Osteocyte (in vitro differentiated cells): ENCODE measurements around the gene SLC44A1. TPM values are rescaled to one million over a fixed set of nuclear protein-coding genes. Genes with fewer than 3 reads are reported as not detected.

Source experiments
- DNase-seq: peaks from one replicate; pipeline ENCODE4 v3.0.0; 2021; ENCODE audit warnings: mixed read lengths; ENCODE audit not compliant: unreplicated experiment; ENCODE audit errors: extremely low spot score
- H3K27ac Mint-ChIP-seq: one replicate; pipeline ENCODE4 v1.8.0; 2021; ENCODE audit warnings: mild to moderate bottlenecking, mixed read lengths; ENCODE audit not compliant: unreplicated experiment
- H3K27me3 Mint-ChIP-seq: one replicate; pipeline ENCODE4 v1.8.0; 2021; ENCODE audit warnings: mixed read lengths; ENCODE audit not compliant: unreplicated experiment
- H3K36me3 Mint-ChIP-seq: one replicate; pipeline ENCODE4 v1.8.0; 2021; ENCODE audit warnings: mixed read lengths; ENCODE audit not compliant: unreplicated experiment
- H3K4me1 Mint-ChIP-seq: one replicate; pipeline ENCODE4 v1.8.0; 2021; ENCODE audit warnings: mixed read lengths; ENCODE audit not compliant: unreplicated experiment
- H3K4me3 Mint-ChIP-seq: one replicate; pipeline ENCODE4 v1.8.0; 2021; ENCODE audit warnings: mild to moderate bottlenecking, moderate library complexity, mixed read lengths; ENCODE audit not compliant: unreplicated experiment
- H3K9me3 Mint-ChIP-seq: one replicate; pipeline ENCODE4 v1.8.0; 2021; ENCODE audit warnings: mixed read lengths; ENCODE audit not compliant: unreplicated experiment
- CTCF ChIP-seq: fragments of 200-600 bp; sonication (generic); IDR thresholded peaks from 2 replicates; pipeline ENCODE4 v1.5.0; 2021; ENCODE audit warnings: antibody characterized with exemption, mild to moderate bottlenecking, moderate library complexity
- total RNA-seq: library from RNA; stranded (reverse); gene quantifications from 2 replicates; pipeline ENCODE4 v1.2.1, GENCODE V29; 2021

Gene SLC44A1
- total RNA-seq, 1 donor from 2014 or later = 30.2 TPM

GRCh38 chr9:105452185-105452584 lies 207.7 kb downstream of the SLC44A1 start:
- no peaks in the 10 kb centered on the region for H3K27me3 Mint-ChIP-seq
- H3K27ac Mint-ChIP-seq = no peak overlapping the region
- H3K4me1 Mint-ChIP-seq = peaks cover 40% of the 10 kb centered on the region

GRCh38 chr9:105455836-105456475 lies 211.5 kb downstream of the SLC44A1 start:
- no peak overlapping the region for H3K4me3 Mint-ChIP-seq
- H3K27ac Mint-ChIP-seq = no peak overlapping the region
- no peaks in the 10 kb centered on the region for H3K9me3 Mint-ChIP-seq
- H3K36me3 Mint-ChIP-seq = peaks cover 2% of the 10 kb centered on the region
- no peak for TF ChIP-seq CTCF
- DNase-seq = no peak
- peaks cover 21% of the 10 kb centered on the region for H3K4me1 Mint-ChIP-seq
- H3K27me3 Mint-ChIP-seq = no peaks in the 10 kb centered on the region

More at GRCh38 chr9:105452185-105452584, 207.7 kb downstream of the SLC44A1 start:
- TF ChIP-seq CTCF = no peak
- no peak for DNase-seq
- no peaks in the 10 kb centered on the region for H3K36me3 Mint-ChIP-seq
- H3K4me3 Mint-ChIP-seq = no peak overlapping the region
- H3K9me3 Mint-ChIP-seq = no peaks in the 10 kb centered on the region

- Mint-ChIP-seq H3K9me3 (no peaks in the 10 kb centered on the region), H3K4me3 (no peak overlapping the region), H3K4me1 (peaks cover 11% of the 10 kb centered on the region), H3K27me3 (no peaks in the 10 kb centered on the region), H3K27ac (no peak overlapping the region), H3K36me3 (peaks cover 2% of the 10 kb centered on the region)
- no peak for DNase-seq
- no peak for TF ChIP-seq CTCF
These were observed 213.3 kb downstream of the SLC44A1 start for GRCh38 chr9:105457560-105458294.

- Mint-ChIP-seq H3K4me3 (no peak overlapping the region), H3K4me1 (peaks cover 11% of the 10 kb centered on the region), H3K36me3 (peaks cover 2% of the 10 kb centered on the region), H3K27ac (no peak overlapping the region), H3K9me3 (no peaks in the 10 kb centered on the region), H3K27me3 (no peaks in the 10 kb centered on the region)
- no peak for TF ChIP-seq CTCF
- DNase-seq = no peak
These were observed 214.0 kb downstream of the SLC44A1 start for GRCh38 chr9:105458404-105458803.

GRCh38 chr9:105459336-105459735 lies 214.9 kb downstream of the SLC44A1 start:
- peaks cover 9% of the 10 kb centered on the region for H3K36me3 Mint-ChIP-seq
- H3K27me3 Mint-ChIP-seq = no peaks in the 10 kb centered on the region

More at GRCh38 chr9:105459336-105459735, 214.9 kb downstream of the SLC44A1 start:
- TF ChIP-seq CTCF = no peak
- Mint-ChIP-seq H3K4me3 (no peak overlapping the region), H3K27ac (no peak overlapping the region), H3K9me3 (no peaks in the 10 kb centered on the region), H3K4me1 (peaks cover 11% of the 10 kb centered on the region)
- DNase-seq = no peak
